Stromal cell of bone marrow (primary cell): ENCODE results near the gene PRKAA2.

ENCODE experiments used
- DNase-seq: peaks from one replicate; pipeline ENCODE4 v3.0.0-alpha.2; 2012; ENCODE audit warnings: low read depth

PRKAA2 gene

GRCh38 chr1:56654126-56654923, 9.2 kb downstream of the PRKAA2 start:
- DNase-seq, result no peak

- no peak for DNase-seq
Observed at GRCh38 chr1:56655991-56656613, 11.0 kb downstream of the PRKAA2 start.

GRCh38 chr1:56658254-56658653, 13.1 kb downstream of the PRKAA2 start:
- no peak for DNase-seq

GRCh38 chr1:56660293-56660692, 15.2 kb downstream of the PRKAA2 start:
- no peak for DNase-seq

GRCh38 chr1:56663846-56664245, 18.7 kb downstream of the PRKAA2 start:
- no peak for DNase-seq

GRCh38 chr1:56665384-56665783, 20.3 kb downstream of the PRKAA2 start:
- no peak for DNase-seq

GRCh38 chr1:56666112-56666608, 21.0 kb downstream of the PRKAA2 start:
- DNase-seq, result no peak

GRCh38 chr1:56670350-56670749, 25.2 kb downstream of the PRKAA2 start:
- DNase-seq, result no peak

- no peak for DNase-seq
Observed at GRCh38 chr1:56671085-56671484, 26.0 kb downstream of the PRKAA2 start.

- no peak for DNase-seq
Observed at GRCh38 chr1:56671542-56671941, 26.4 kb downstream of the PRKAA2 start.

GRCh38 chr1:56672579-56672978, 27.5 kb downstream of the PRKAA2 start:
- DNase-seq, result no peak

GRCh38 chr1:56675763-56676162, 30.6 kb downstream of the PRKAA2 start:
- no peak for DNase-seq

- peak; percentile 90 for DNase-seq
Observed at GRCh38 chr1:56676571-56677035, 31.5 kb downstream of the PRKAA2 start.

GRCh38 chr1:56683569-56683968, 38.5 kb downstream of the PRKAA2 start:
- no peak for DNase-seq

- DNase-seq, result no peak
Observed at GRCh38 chr1:56686169-56686568, 41.1 kb downstream of the PRKAA2 start.

GRCh38 chr1:56688522-56689026, 43.5 kb downstream of the PRKAA2 start:
- peak; percentile 8 for DNase-seq

GRCh38 chr1:56696663-56697062, 51.5 kb downstream of the PRKAA2 start:
- no peak for DNase-seq

GRCh38 chr1:56703747-56704146, 58.6 kb downstream of the PRKAA2 start:
- no peak for DNase-seq

- DNase-seq, result no peak
Observed at GRCh38 chr1:56707379-56707778, 62.3 kb downstream of the PRKAA2 start.

- peak; percentile 45 for DNase-seq
Observed at GRCh38 chr1:56709269-56709880, 64.3 kb downstream of the PRKAA2 start.

GRCh38 chr1:56709995-56710394, 64.9 kb downstream of the PRKAA2 start:
- no peak for DNase-seq

- peak; percentile 31 for DNase-seq
Observed at GRCh38 chr1:56710646-56711045, 65.5 kb downstream of the PRKAA2 start.

GRCh38 chr1:56712150-56712549, 67.0 kb downstream of the PRKAA2 start:
- DNase-seq, result no peak
